Left ventricle myocardium inferior (tissue), 1 donor: ENCODE results near the gene WASHC4. TPM values are rescaled to one million over a fixed set of nuclear protein-coding genes. Genes with fewer than 3 reads are reported as not detected.

Source experiments
- DNase-seq: peaks from one replicate; pipeline ENCODE4 v3.0.0-alpha.2; 2020
- H3K27ac ChIP-seq: fragments of 200-600 bp; replicated peaks from 2 replicates; pipeline ENCODE4 v1.8.0; 2021
- H3K27me3 ChIP-seq: fragments of 200-600 bp; 2 replicates; pipeline ENCODE4 v1.8.0; 2021; ENCODE audit warnings: low read depth
- H3K36me3 ChIP-seq: fragments of 200-600 bp; 2 replicates; pipeline ENCODE4 v1.8.0; 2021
- H3K4me1 ChIP-seq: fragments of 200-600 bp; 2 replicates; pipeline ENCODE4 v1.8.0; 2021
- H3K4me3 ChIP-seq: fragments of 200-600 bp; 2 replicates; pipeline ENCODE4 v1.8.0; 2021; ENCODE audit warnings: mild to moderate bottlenecking, moderate library complexity
- H3K9me3 ChIP-seq: fragments of 200-600 bp; replicated peaks from 2 replicates; pipeline ENCODE4 v1.8.0; 2021
- CTCF ChIP-seq: fragments of 200-600 bp; IDR thresholded peaks from 2 replicates; pipeline ENCODE4 v1.8.0; 2021; ENCODE audit warnings: antibody characterized with exemption, mild to moderate bottlenecking, borderline replicate concordance
- intact Hi-C: fragments of 100-400 bp; cut with micrococcal nuclease; formaldehyde crosslinking; loops from one replicate; pipeline ENCODE4 v1.11.0; 2022
- total RNA-seq: library from RNA; stranded (reverse); fragmentation: NEBNext Ultra II Directional; extraction: Animal tissue kit (Norgen Biotek cat#: 25700); gene quantifications from one replicate; pipeline ENCODE4 v1.2.1, GENCODE V29; 2021
- donor health status: DM: no; HTN: yes; CAD: no; lungs with severe emphysema.

Gene WASHC4
- total RNA-seq, 1 donor from 2014 or later = 23.5 TPM

GRCh38 chr12:105116969-105117368 is 9.4 kb downstream of the WASHC4 start:
- Histone ChIP-seq H3K27me3 (no peaks in the 10 kb centered on the region), H3K27ac (no peak overlapping the region), H3K4me1 (peaks cover 28% of the 10 kb centered on the region), H3K36me3 (peaks cover 91% of the 10 kb centered on the region), H3K4me3 (no peak overlapping the region), H3K9me3 (no peaks in the 10 kb centered on the region)
- no peak for TF ChIP-seq CTCF
- no peak for DNase-seq
- intact Hi-C loops = no loop called here

- no peaks in the 10 kb centered on the region for H3K4me1 ChIP-seq
Measured at GRCh38 chr12:105120551-105120950, 13.0 kb downstream of the WASHC4 start.

GRCh38 chr12:105138248-105138647 is 30.7 kb downstream of the WASHC4 start:
- Histone ChIP-seq H3K27me3 (no peaks in the 10 kb centered on the region), H3K9me3 (no peaks in the 10 kb centered on the region), H3K27ac (no peak overlapping the region), H3K4me1 (peaks cover 15% of the 10 kb centered on the region), H3K4me3 (no peak overlapping the region), H3K36me3 (peaks cover 96% of the 10 kb centered on the region)
- no peak for DNase-seq
- intact Hi-C loops = no loop called here
- TF ChIP-seq CTCF = no peak

More at GRCh38 chr12:105120551-105120950, 13.0 kb downstream of the WASHC4 start:
- no peaks in the 10 kb centered on the region for H3K9me3 ChIP-seq
- H3K4me3 ChIP-seq = no peak overlapping the region
- TF ChIP-seq CTCF = no peak
- H3K36me3 ChIP-seq = peaks cover 100% of the 10 kb centered on the region
- H3K27me3 ChIP-seq = no peaks in the 10 kb centered on the region
- no peak overlapping the region for H3K27ac ChIP-seq
- no peak for DNase-seq
- intact Hi-C loops = no loop called here

- DNase-seq = no peak
- Histone ChIP-seq H3K27ac (no peak overlapping the region), H3K4me3 (no peak overlapping the region), H3K9me3 (no peaks in the 10 kb centered on the region), H3K36me3 (peaks cover 96% of the 10 kb centered on the region), H3K27me3 (no peaks in the 10 kb centered on the region), H3K4me1 (peaks cover 13% of the 10 kb centered on the region)
- no peak for TF ChIP-seq CTCF
- intact Hi-C loops = no loop called here
Measured at GRCh38 chr12:105141320-105141922, 33.9 kb downstream of the WASHC4 start.

- Histone ChIP-seq H3K36me3 (peaks cover 96% of the 10 kb centered on the region), H3K27me3 (no peaks in the 10 kb centered on the region), H3K27ac (no peak overlapping the region), H3K4me3 (no peak overlapping the region), H3K9me3 (no peaks in the 10 kb centered on the region), H3K4me1 (peaks cover 11% of the 10 kb centered on the region)
- intact Hi-C loops = no loop called here
- no peak for TF ChIP-seq CTCF
- no peak for DNase-seq
Measured at GRCh38 chr12:105142259-105142658, 34.7 kb downstream of the WASHC4 start.
